BJ (cell line): Measurements from ENCODE around the gene ENOX2. TPM values are rescaled to one million over a fixed set of nuclear protein-coding genes. Genes with fewer than 3 reads are reported as not detected.

Experiments
- CTCF ChIA-PET: fragments of 350-600 bp; formaldehyde crosslinking; extraction: SDS; loops from one replicate; lab custom pipeline; 2021; ENCODE audit warnings: antibody characterized with exemption, inconsistent platforms; lab: Yijun Ruan, JAX
- POLR2A ChIA-PET: fragments of 300-600 bp; sonication (Branson Sonifier 250); formaldehyde crosslinking; extraction: SDS; loops from one replicate; lab custom pipeline; 2021; ENCODE audit warnings: antibody characterized with exemption; lab: Charles Lee
- DNase-seq: peaks from one replicate; pipeline ENCODE4 v3.0.0-alpha.2; 2011; ENCODE audit warnings: low read depth
- H3K27me3 ChIP-seq: 2 replicates; pipeline ENCODE4 v1.6.0; 2011; ENCODE audit warnings: low read length; ENCODE audit not compliant: control insufficient read depth, insufficient read depth
- H3K36me3 ChIP-seq: 2 replicates; pipeline ENCODE4 v1.5.1; 2011; ENCODE audit warnings: low read length; ENCODE audit not compliant: control insufficient read depth, insufficient read depth
- H3K4me3 ChIP-seq: 2 replicates; pipeline ENCODE4 v1.5.1; 2011; ENCODE audit warnings: low read depth, mild to moderate bottlenecking, control low read depth, low read length
- CTCF ChIP-seq: IDR thresholded peaks from 2 replicates; pipeline ENCODE4 v1.5.1; 2011; ENCODE audit warnings: low read depth, mild to moderate bottlenecking, control low read depth, inconsistent platforms, low read length, moderate library complexity; ENCODE audit not compliant: insufficient read depth
- polyA plus RNA-seq: library from polyadenylated mRNA; depleted of rRNA; stranded (reverse); fragments of >200 nt; gene quantifications from 2 replicates; pipeline ENCODE4 v1.2.3, GENCODE V29; 2011

ENOX2 gene
- polyA plus RNA-seq, 1 experiment: 17.5 TPM

GRCh38 chrX:130895299-130895698, 7.7 kb downstream of the ENOX2 start:
- ChIA-PET CTCF (interaction anchor here (0.9 to 1.1 kb wide), 2 partner anchors 9 to 11 kb away, joined by 3 read pairs; no protein-coding TSS in a partner anchor), POLR2A (no interaction called here)
- Histone ChIP-seq H3K27me3 (no peaks in the 10 kb centered on the region), H3K4me3 (no peak overlapping the region), H3K36me3 (peaks cover 1% of the 10 kb centered on the region; the same call in 1 of the 2 replicates)
- no peak for DNase-seq
- no peak for TF ChIP-seq CTCF

- CTCF ChIA-PET: no interaction called here
- no peak for DNase-seq
Measured at GRCh38 chrX:130893356-130894085, 9.5 kb downstream of the ENOX2 start.

DNA sequence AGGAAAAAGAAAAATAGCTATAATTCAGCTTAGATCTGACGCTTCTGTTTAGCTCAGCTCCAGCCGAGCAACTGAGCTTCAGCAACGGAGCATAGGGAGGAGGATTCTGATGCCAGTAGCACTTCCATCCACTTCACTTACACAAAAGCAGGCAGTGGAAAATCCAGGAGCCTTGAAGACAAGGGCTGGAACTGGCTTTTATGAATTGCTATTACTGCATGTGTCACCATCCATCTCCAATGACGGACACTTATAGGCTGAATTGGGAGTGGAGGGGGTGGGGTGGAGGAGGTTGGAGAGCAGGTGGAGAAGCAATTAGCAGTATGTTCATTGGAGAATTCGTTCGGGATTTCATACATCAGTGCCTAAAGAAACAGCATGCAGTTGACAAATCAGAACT, 15.6 kb downstream of the ENOX2 start:
- H3K27me3 ChIP-seq: no peaks in the 10 kb centered on the region
- no peaks in the 10 kb centered on the region for H3K36me3 ChIP-seq
- no peak overlapping the region for H3K4me3 ChIP-seq
- CTCF ChIA-PET: no interaction called here
- no peak for TF ChIP-seq CTCF
- DNase-seq: no peak
- POLR2A ChIA-PET: no interaction called here

More at GRCh38 chrX:130893356-130894085, 9.5 kb downstream of the ENOX2 start:
- H3K4me3 ChIP-seq: no peak overlapping the region
- POLR2A ChIA-PET: no interaction called here
- TF ChIP-seq CTCF: no peak
- no peaks in the 10 kb centered on the region for H3K27me3 ChIP-seq
- H3K36me3 ChIP-seq: no peaks in the 10 kb centered on the region

GRCh38 chrX:130885996-130886395, 17.0 kb downstream of the ENOX2 start:
- DNase-seq: no peak
- Histone ChIP-seq H3K4me3 (no peak overlapping the region), H3K27me3 (no peaks in the 10 kb centered on the region), H3K36me3 (no peaks in the 10 kb centered on the region)
- no peak for TF ChIP-seq CTCF
- CTCF ChIA-PET: interaction anchor here (1.3 kb wide), 1 partner anchor 9 kb away, joined by 3 read pairs; no protein-coding TSS in a partner anchor
- POLR2A ChIA-PET: no interaction called here

DNA sequence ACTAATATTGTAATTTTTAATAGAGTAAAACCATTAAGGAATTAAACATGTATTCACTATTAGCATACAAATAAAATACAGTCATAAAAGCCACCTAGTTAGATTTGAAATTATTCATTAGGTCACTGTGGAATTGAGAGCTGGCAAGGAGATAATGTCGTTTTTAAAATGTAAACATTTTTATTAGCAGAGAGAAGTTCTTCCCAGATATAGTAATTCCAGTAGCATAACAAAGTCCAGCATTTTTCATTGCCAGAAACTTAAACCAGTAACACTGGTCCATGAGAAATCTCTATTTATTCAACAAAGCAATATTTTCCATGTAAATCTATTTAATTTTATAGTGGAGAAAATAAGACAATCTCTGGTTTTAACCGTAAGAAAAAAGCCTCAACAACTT, 17.5 kb downstream of the ENOX2 start:
- TF ChIP-seq CTCF: no peak
- CTCF ChIA-PET: interaction anchor here (1.3 kb wide), 1 partner anchor 10 kb away, joined by 3 read pairs; no protein-coding TSS in a partner anchor
- POLR2A ChIA-PET: no interaction called here
- no peaks in the 10 kb centered on the region for H3K36me3 ChIP-seq
- H3K27me3 ChIP-seq: no peaks in the 10 kb centered on the region
- DNase-seq: no peak
- H3K4me3 ChIP-seq: no peak overlapping the region
